H1 (cell line): ENCODE measurements around the gene HDAC11. TPM values are rescaled to one million over a fixed set of nuclear protein-coding genes. Genes with fewer than 3 reads are reported as not detected.
A peak's percentile ranks its signal among the peaks of the same experiment; 100 is the strongest.

Experiments used
- CTCF ChIA-PET: fragments of 300-600 bp; sonication (Branson Sonifier 250); formaldehyde crosslinking; loops from one replicate; lab custom pipeline; 2021; ENCODE audit not compliant: partially characterized antibody; lab: Charles Lee
- POLR2A ChIA-PET: fragments of 300-600 bp; sonication (Branson Sonifier 250); formaldehyde crosslinking; loops from one replicate; lab custom pipeline; 2021; ENCODE audit warnings: inconsistent platforms; ENCODE audit not compliant: partially characterized antibody; lab: Charles Lee
- DNase-seq, 2 experiments: peaks; one replicate each; pipeline versions ENCODE4 v3.0.0 to v3.0.0-alpha.2; 2010 to 2022; ENCODE audit warnings: low spot score in 2 of 2, low read depth in 1 of 2, mixed read lengths in 1 of 2
- FAIRE-seq: peaks from 2 replicates; lab custom pipeline; 2011; peaks lifted over from hg19 to GRCh38; lab: Jason Lieb, UNC
- H2AFZ ChIP-seq: 2 replicates; pipeline ENCODE4 v1.8.1; 2012; ENCODE audit warnings: low read length, inconsistent platforms
- H2AK5ac ChIP-seq: 2 replicates; pipeline ENCODE4 v1.6.1; 2013; ENCODE audit warnings: low read depth, low read length
- H2BK120ac ChIP-seq: replicated peaks from 2 replicates; pipeline ENCODE3; 2013; ENCODE audit warnings: low read depth, low read length, inconsistent platforms
- H2BK12ac ChIP-seq: 2 replicates; pipeline ENCODE4 v1.6.1; 2013; ENCODE audit warnings: low read depth, low read length
- H2BK15ac ChIP-seq: 2 replicates; pipeline ENCODE4 v1.6.1; 2013; ENCODE audit warnings: low read length
- H2BK20ac ChIP-seq: 2 replicates; pipeline ENCODE4 v1.6.1; 2013; ENCODE audit warnings: low read length
- H2BK5ac ChIP-seq: 2 replicates; pipeline ENCODE4 v1.6.1; 2013; ENCODE audit warnings: low read depth, low read length
- H3K14ac ChIP-seq: 2 replicates; pipeline ENCODE4 v1.6.1; 2013; ENCODE audit warnings: inconsistent platforms; ENCODE audit not compliant: insufficient read length
- H3K18ac ChIP-seq: 2 replicates; pipeline ENCODE4 v1.6.1; 2013; ENCODE audit warnings: low read length; ENCODE audit errors: extremely low read depth
- H3K23ac ChIP-seq: 2 replicates; pipeline ENCODE4 v1.6.1; 2013; ENCODE audit warnings: inconsistent platforms; ENCODE audit not compliant: insufficient read length
- H3K23me2 ChIP-seq: 2 replicates; pipeline ENCODE4 v1.6.1; 2013; ENCODE audit warnings: low read depth, low read length
- H3K27ac ChIP-seq: 2 replicates; pipeline ENCODE4 v1.6.1; 2011; ENCODE audit warnings: low read depth, low read length, inconsistent platforms
- H3K27me3 ChIP-seq, 4 experiments: replicated peaks in 1 of 4; 1 replicate in 1 of 4; 2 replicates in 3 of 4; pipeline versions ENCODE4 v1.6.1 to v1.8.1; 2011 to 2013; ENCODE audit warnings: low read length in 3 of 4, mild to moderate bottlenecking in 3 of 4, inconsistent platforms in 2 of 4, mixed read lengths in 2 of 4, moderate library complexity in 1 of 4; ENCODE audit not compliant: control insufficient read depth in 3 of 4, insufficient read depth in 3 of 4; ENCODE audit errors: extremely low read depth in 1 of 4
- H3K36me3 ChIP-seq, 4 experiments: 2 replicates each; pipeline versions ENCODE4 v1.6.1 to v1.8.1; 2011 to 2013; ENCODE audit warnings: mild to moderate bottlenecking in 4 of 4, low read length in 3 of 4, moderate library complexity in 2 of 4, control low read depth in 1 of 4, inconsistent platforms in 1 of 4; ENCODE audit not compliant: insufficient read depth in 4 of 4, control insufficient read depth in 2 of 4
- H3K4ac ChIP-seq: replicated peaks from 2 replicates; pipeline ENCODE3; 2013; ENCODE audit warnings: low read length, low read depth, mixed read lengths, inconsistent platforms; ENCODE audit not compliant: insufficient read length
- H3K4me1 ChIP-seq, 4 experiments: replicated peaks in 1 of 4; 1 replicate in 1 of 4; 2 replicates in 3 of 4; pipeline versions ENCODE4 v1.6.1 to v1.8.1; 2011 to 2013; ENCODE audit warnings: low read length in 3 of 4, inconsistent platforms in 2 of 4, mixed read lengths in 1 of 4; ENCODE audit not compliant: insufficient read depth in 4 of 4, control insufficient read depth in 3 of 4
- H3K4me2 ChIP-seq, 2 experiments: 2 replicates each; pipeline versions ENCODE4 v1.6.1 to v1.8.1; 2011 to 2013; ENCODE audit warnings: low read depth in 2 of 2, low read length in 2 of 2, control low read depth in 1 of 2, inconsistent platforms in 1 of 2, mild to moderate bottlenecking in 1 of 2; ENCODE audit not compliant: insufficient read depth in 1 of 2
- H3K4me3 ChIP-seq, 4 experiments: fragments of 200-600, 300-600 bp in 1 of 4; sonication (generic), shearing (Covaris generic), sonication (Bioruptor Twin) in 1 of 4; 2 replicates each; pipeline versions ENCODE4 v1.5.1 to v1.8.1; 2011 to 2016; ENCODE audit warnings: low read length in 4 of 4, low read depth in 3 of 4, control low read depth in 2 of 4, inconsistent platforms in 2 of 4, mild to moderate bottlenecking in 2 of 4, mixed read lengths in 1 of 4, moderate library complexity in 1 of 4; ENCODE audit not compliant: insufficient read depth in 2 of 4; ENCODE audit errors: extremely low read depth in 1 of 4
- H3K56ac ChIP-seq: replicated peaks from 2 replicates; pipeline ENCODE3; 2013; ENCODE audit warnings: low read depth, mild to moderate bottlenecking, mixed read lengths, low read length, inconsistent platforms; ENCODE audit not compliant: insufficient read length
- H3K79me1 ChIP-seq: 2 replicates; pipeline ENCODE4 v1.6.1; 2013; ENCODE audit warnings: low read depth, low read length, control low read depth
- H3K79me2 ChIP-seq, 2 experiments: 2 replicates each; pipeline versions ENCODE4 v1.6.1 to v1.8.1; 2012 to 2013; ENCODE audit warnings: low read length in 2 of 2, mild to moderate bottlenecking in 2 of 2, inconsistent platforms in 1 of 2; ENCODE audit not compliant: insufficient read depth in 2 of 2, control insufficient read depth in 1 of 2
- H3K9ac ChIP-seq, 4 experiments: replicated peaks in 1 of 4; 1 replicate in 1 of 4; 2 replicates in 3 of 4; pipeline versions ENCODE4 v1.6.1 to v1.8.1; 2011 to 2013; ENCODE audit warnings: low read depth in 3 of 4, low read length in 3 of 4, control low read depth in 2 of 4, mild to moderate bottlenecking in 2 of 4, moderate library complexity in 2 of 4, inconsistent platforms in 1 of 4; ENCODE audit errors: extremely low read depth in 1 of 4
- H3K9me3 ChIP-seq, 2 experiments: 2 replicates each; pipeline versions ENCODE4 v1.6.1 to v1.8.1; 2012 to 2013; ENCODE audit warnings: mild to moderate bottlenecking in 2 of 2, moderate library complexity in 2 of 2, control low read depth in 1 of 2, inconsistent platforms in 1 of 2, low read depth in 1 of 2, low read length in 1 of 2, mixed read lengths in 1 of 2; ENCODE audit not compliant: insufficient read depth in 2 of 2
- H4K20me1 ChIP-seq, 2 experiments: replicated peaks in 1 of 2; 2 replicates each; pipeline versions ENCODE3 to v1.8.1; 2011 to 2013; ENCODE audit warnings: inconsistent platforms in 2 of 2, low read length in 2 of 2, mild to moderate bottlenecking in 1 of 2; ENCODE audit not compliant: insufficient read depth in 2 of 2, control insufficient read depth in 1 of 2
- H4K5ac ChIP-seq: 2 replicates; pipeline ENCODE4 v1.6.1; 2013; ENCODE audit warnings: low read length, low read depth, mixed read lengths, inconsistent platforms; ENCODE audit not compliant: insufficient read length
- H4K8ac ChIP-seq: 2 replicates; pipeline ENCODE4 v1.8.0; 2013; ENCODE audit warnings: mild to moderate bottlenecking, moderate library complexity, low read length, inconsistent platforms; ENCODE audit not compliant: insufficient read depth; ENCODE audit errors: extremely low read depth
- H4K91ac ChIP-seq: replicated peaks from 2 replicates; pipeline ENCODE3; 2013; ENCODE audit warnings: low read length, mixed read lengths, inconsistent platforms; ENCODE audit not compliant: insufficient read length
- ATF2 ChIP-seq: IDR thresholded peaks from 2 replicates; pipeline ENCODE4 v1.6.1; 2012; ENCODE audit warnings: low read length, inconsistent platforms
- GABPA ChIP-seq: IDR thresholded peaks from 2 replicates; pipeline ENCODE4 v1.6.1; 2011; ENCODE audit warnings: mild to moderate bottlenecking, low read length, moderate library complexity, borderline replicate concordance; ENCODE audit not compliant: insufficient read depth
- KDM1A ChIP-seq: fragments of 200-600, 300-600 bp; sonication (generic); IDR thresholded peaks from 2 replicates; pipeline ENCODE4 v1.7.1; 2016; ENCODE audit warnings: mild to moderate bottlenecking, low read length, borderline replicate concordance
- SIRT6 ChIP-seq: IDR thresholded peaks from one replicate; pipeline ENCODE4 v1.7.1; 2012; ENCODE audit warnings: low read length, inconsistent platforms
- USF2 ChIP-seq: IDR thresholded peaks from 2 replicates; pipeline ENCODE4 v1.6.1; 2011; ENCODE audit warnings: low read length, improper control_type of control experiment
- WGBS, 2 experiments: shearing (Covaris generic) in 1 of 2; methylation state at CpG; one replicate each; pipeline versions ENCODE4 v1.1.6 to v1.1.7; 2013 to 2015; ENCODE audit warnings: low lambda C conversion rate in 2 of 2, mixed read lengths in 2 of 2, inconsistent platforms in 1 of 2, low coverage in 1 of 2, missing lambda C conversion rate in 1 of 2; ENCODE audit not compliant: insufficient replicate concordance in 2 of 2, insufficient coverage in 1 of 2, insufficient read length in 1 of 2; ENCODE audit errors: extremely low coverage in 1 of 2, missing lambda C conversion rate in 1 of 2; 5-methylcytosine and 5-hydroxymethylcytosine counted together
- polyA plus RNA-seq, 7 experiments: library from polyadenylated mRNA; depleted of rRNA in 3 of 7; stranded (reverse) in 5 of 7; unstranded in 2 of 7; fragments of >200 nt in 5 of 7; fragments of 200-250 nt in 2 of 7; gene quantifications; 1 replicate in 5 of 7; 2 replicates in 1 of 7; 4 replicates in 1 of 7; pipeline versions ENCODE4 v1.2.1 to v1.2.3, GENCODE V29; 2011 to 2013; ENCODE audit warnings: missing spikeins in 2 of 7, mixed read lengths in 2 of 7
- total RNA-seq: library from RNA; stranded (reverse); fragmentation: NEBNext Ultra II Directional; extraction: Animal tissue kit (Norgen Biotek cat#: 25700); gene quantifications from 2 replicates; pipeline ENCODE4 v1.2.1, GENCODE V29; 2021

Gene HDAC11
- total and polyA plus RNA-seq, 2 of the 8 experiments (the other 6 are each of a cell fraction or from before 2014, with no cell fraction given) = 6.8 to 7.4 TPM

- Histone ChIP-seq H2BK15ac (peak overlapping the region; percentile 73; the same call in 1 of the 2 replicates), H3K27ac (no peak overlapping the region; the same call in 1 of the 2 replicates), H4K5ac (no peak overlapping the region), H2AFZ (no peak overlapping the region), H3K36me3 (no peaks in the 10 kb centered on the region), H2BK20ac (no peak overlapping the region), H3K79me2 (no peaks in the 10 kb centered on the region), H3K18ac (no peak overlapping the region), H2BK120ac (no peak overlapping the region), H3K79me1 (no peaks in the 10 kb centered on the region), H4K20me1 (no peaks in the 10 kb centered on the region), H3K4me3 (no peak overlapping the region), H2AK5ac (no peak overlapping the region), H3K4ac (no peak overlapping the region), H3K9me3 (no peaks in the 10 kb centered on the region), H3K4me2 (0 out of 4 replicates have a peak overlapping the region, but pooled peaks of 1 of the 2 experiments have one; percentile 11), H4K91ac (peak overlapping the region; percentile 14), H2BK12ac (0 out of 2 replicates have a peak overlapping the region, but pooled peaks have one; percentile 77), H3K56ac (no peak overlapping the region), H2BK5ac (no peak overlapping the region), H3K9ac (peak overlapping the region in 1 of 4 experiments; percentile 22; a peak in 1 of 7 replicates), H3K14ac (no peak overlapping the region), H3K23ac (no peak overlapping the region), H3K27me3 (no peaks in the 10 kb centered on the region; a peak in 1 of 7 replicates), H3K4me1 (peaks cover 0 to 10% (median 3%) of the 10 kb centered on the region in 4 experiments; a peak in 1 of 7 replicates), H3K23me2 (no peaks in the 10 kb centered on the region; the same call in 1 of the 2 replicates), H4K8ac (peak overlapping the region; percentile 63)
- TF ChIP-seq GABPA (no peak), SIRT6 (no peak), KDM1A (peak; percentile 74; the same call in 1 of the 2 replicates), ATF2 (no peak), USF2 (no peak)
- CTCF ChIA-PET = interaction anchor here (0.9 to 51.2 kb wide), 9 partner anchors 1 to 141 kb away, joined by 3 to 856 read pairs (median 4); partner anchors contain the start of gene FBLN2
- no peak for DNase-seq
- POLR2A ChIA-PET = interaction anchor here (1.3 kb wide), 1 partner anchor 145 kb away, joined by 3 read pairs; no protein-coding TSS in a partner anchor
- FAIRE-seq = no peak
- WGBS, 2 experiments = 85% methylated on average over 19 of the region's 20 CpGs; no CpG with 5 or more reads in 1 of the 2 experiments
Measured at GRCh38 chr3:13507570-13508339, 27.6 kb downstream of the HDAC11 start.
